OCI-LY1 (cell line): ENCODE results near the gene SSBP3.
"Not testable (repeated sequence)": the region's sequence is repeated elsewhere in the genome, so short reads cannot be mapped to it uniquely, and the experiment has no call there.

ENCODE experiments used
- H2AFZ ChIP-seq: fragments of 200-600 bp; sonication (generic), shearing (Covaris generic); 2 replicates; pipeline ENCODE4 v1.6.0; 2014; ENCODE audit warnings: antibody characterized with exemption, mild to moderate bottlenecking, low read length
- H3F3A ChIP-seq: fragments of 200-600 bp; sonication (generic), shearing (Covaris generic); 2 replicates; pipeline ENCODE4 v1.6.0; 2014; ENCODE audit warnings: mild to moderate bottlenecking, antibody characterized with exemption, low read length, moderate library complexity; ENCODE audit not compliant: insufficient read depth
- H3K27ac ChIP-seq: fragments of 200-600 bp; sonication (generic); 2 replicates; pipeline ENCODE4 v1.5.1; 2014; ENCODE audit warnings: low read length, mixed run types, mild to moderate bottlenecking, low read depth; ENCODE audit not compliant: poor library complexity, severe bottlenecking
- H3K27me3 ChIP-seq: fragments of 200-600 bp; sonication (generic); 2 replicates; pipeline ENCODE4 v1.6.0; 2014; ENCODE audit warnings: antibody characterized with exemption, mild to moderate bottlenecking, low read length, moderate library complexity; ENCODE audit not compliant: insufficient read depth
- H3K36me3 ChIP-seq: fragments of 200-600 bp; sonication (generic); 2 replicates; pipeline ENCODE4 v1.6.1; 2014; ENCODE audit warnings: mild to moderate bottlenecking, antibody characterized with exemption, low read length, moderate library complexity, mixed read lengths; ENCODE audit not compliant: insufficient read depth
- H3K4me1 ChIP-seq: fragments of 200-600 bp; sonication (generic); 2 replicates; pipeline ENCODE4 v1.5.1; 2014; ENCODE audit warnings: mild to moderate bottlenecking, low read length, moderate library complexity; ENCODE audit not compliant: insufficient read depth, severe bottlenecking
- H3K4me2 ChIP-seq: fragments of 200-600 bp; sonication (generic), shearing (Covaris generic); 2 replicates; pipeline ENCODE4 v1.6.1; 2014; ENCODE audit warnings: low read length
- H3K4me3 ChIP-seq: fragments of 200-600 bp; sonication (generic); 2 replicates; pipeline ENCODE4 v1.5.1; 2014; ENCODE audit warnings: low read length, low read depth, mild to moderate bottlenecking, mixed read lengths; ENCODE audit not compliant: poor library complexity, severe bottlenecking
- H3K79me2 ChIP-seq: fragments of 200-600 bp; shearing (Covaris generic); 2 replicates; pipeline ENCODE4 v1.6.1; 2016; ENCODE audit warnings: mixed run types, low read length, mixed read lengths; ENCODE audit not compliant: insufficient read depth
- H3K9ac ChIP-seq: fragments of 200-600 bp; sonication (generic), shearing (Covaris generic); 2 replicates; pipeline ENCODE4 v1.6.1; 2014; ENCODE audit warnings: mild to moderate bottlenecking, low read length, mixed read lengths
- H3K9me2 ChIP-seq: fragments of 200-600 bp; sonication (generic), shearing (Covaris generic); 2 replicates; pipeline ENCODE4 v1.6.1; 2014; ENCODE audit warnings: low read depth, mild to moderate bottlenecking, low read length, mixed read lengths
- H3K9me3 ChIP-seq: fragments of 200-600 bp; shearing (Covaris generic); 2 replicates; pipeline ENCODE4 v1.6.1; 2014; ENCODE audit warnings: low read length, mixed read lengths
- H4K20me1 ChIP-seq: fragments of 200-600 bp; sonication (generic), shearing (Covaris generic); 2 replicates; pipeline ENCODE4 v1.6.0; 2016; ENCODE audit warnings: mild to moderate bottlenecking, low read length; ENCODE audit not compliant: insufficient read depth
- CTCF ChIP-seq: fragments of 200-600 bp; sonication (generic), shearing (Covaris generic); IDR thresholded peaks from 2 replicates; pipeline ENCODE4 v1.5.1; 2017; ENCODE audit warnings: mild to moderate bottlenecking, antibody characterized with exemption, low read length, moderate library complexity, mixed read lengths
- EZH2 ChIP-seq: fragments of 200-600 bp; sonication (generic), shearing (Covaris generic); IDR thresholded peaks from 2 replicates; pipeline ENCODE4 v1.8.0; 2017; ENCODE audit warnings: borderline replicate concordance, mixed run types, mild to moderate bottlenecking, antibody characterized with exemption, low read length, moderate library complexity, mixed read lengths

The SSBP3 gene

DNA sequence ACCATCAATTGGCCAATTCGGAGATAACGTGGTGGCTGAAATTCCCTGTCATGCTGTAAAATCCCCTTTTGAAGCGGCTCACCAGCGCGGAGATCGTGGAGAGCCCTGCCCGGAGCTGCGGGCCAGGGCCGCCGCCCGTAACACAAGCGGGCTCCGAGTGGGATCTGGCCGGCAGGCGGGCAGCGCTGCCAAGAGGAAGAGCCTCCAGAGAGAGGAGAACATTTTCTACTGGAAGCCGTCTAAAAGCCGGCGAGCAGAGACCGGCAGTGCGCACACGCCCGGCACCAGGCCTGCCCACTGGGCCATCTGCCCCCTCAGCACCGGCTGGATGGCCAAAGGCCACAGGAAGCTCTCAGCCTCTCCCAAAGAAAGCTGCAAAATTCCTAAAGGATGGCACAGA lies 15.5 kb downstream of the SSBP3 start:
- H3K27me3 ChIP-seq = no peaks in the 10 kb centered on the region
- H3K9me2 ChIP-seq = no peaks in the 10 kb centered on the region
- H3F3A ChIP-seq = no peaks in the 10 kb centered on the region; the same call in 1 of the 2 replicates
- no peak overlapping the region for H3K4me2 ChIP-seq
- H3K4me1 ChIP-seq = no peaks in the 10 kb centered on the region
- H3K36me3 ChIP-seq = peaks cover 13% of the 10 kb centered on the region; the same call in 1 of the 2 replicates
- no peak overlapping the region for H2AFZ ChIP-seq
- H4K20me1 ChIP-seq = no peaks in the 10 kb centered on the region
- no peaks in the 10 kb centered on the region for H3K9me3 ChIP-seq
- H3K4me3 ChIP-seq = no peak overlapping the region
- TF ChIP-seq CTCF = no peak
- no peak overlapping the region for H3K9ac ChIP-seq
- H3K27ac ChIP-seq = no peak overlapping the region
- no peaks in the 10 kb centered on the region for H3K79me2 ChIP-seq

GRCh38 chr1:54389608-54390007 lies 16.6 kb downstream of the SSBP3 start:
- H3K79me2 ChIP-seq, H3K9ac ChIP-seq, H3K36me3 ChIP-seq, H3K9me3 ChIP-seq, H3K27ac ChIP-seq, H3K4me3 ChIP-seq, H4K20me1 ChIP-seq, H3K9me2 ChIP-seq, H3K27me3 ChIP-seq, H2AFZ ChIP-seq, H3F3A ChIP-seq, H3K4me2 ChIP-seq, H3K4me1 ChIP-seq: not testable (repeated sequence)

DNA sequence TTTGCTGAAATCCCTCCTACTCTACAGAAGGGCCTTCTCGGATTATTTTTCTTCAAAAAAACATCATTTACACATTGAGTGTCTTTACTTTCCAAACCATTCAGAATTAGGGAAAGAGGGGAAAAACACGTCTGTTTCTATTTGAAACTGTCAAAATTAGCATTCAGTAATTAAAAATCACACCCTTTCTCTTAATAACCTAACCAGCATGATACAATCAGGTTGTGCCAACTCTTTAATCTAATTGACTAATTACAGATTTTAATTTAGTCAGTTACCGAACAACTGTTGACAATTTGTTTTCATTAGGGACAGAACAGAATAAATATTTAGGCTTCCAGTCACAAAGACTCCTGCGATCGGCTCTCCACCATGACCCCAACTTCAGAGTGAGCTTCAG lies 18.8 kb downstream of the SSBP3 start:
- Histone ChIP-seq H3K4me3 (no peak overlapping the region), H3K4me1 (no peaks in the 10 kb centered on the region), H3K36me3 (peaks cover 2% of the 10 kb centered on the region; the same call in 1 of the 2 replicates), H3F3A (no peaks in the 10 kb centered on the region; the same call in 1 of the 2 replicates), H3K9ac (no peak overlapping the region), H3K79me2 (no peaks in the 10 kb centered on the region), H3K9me2 (no peaks in the 10 kb centered on the region), H3K9me3 (no peaks in the 10 kb centered on the region), H2AFZ (no peak overlapping the region), H3K27me3 (no peaks in the 10 kb centered on the region), H3K4me2 (no peak overlapping the region), H4K20me1 (no peaks in the 10 kb centered on the region), H3K27ac (no peak overlapping the region)
- TF ChIP-seq CTCF (no peak), EZH2 (no peak)

DNA sequence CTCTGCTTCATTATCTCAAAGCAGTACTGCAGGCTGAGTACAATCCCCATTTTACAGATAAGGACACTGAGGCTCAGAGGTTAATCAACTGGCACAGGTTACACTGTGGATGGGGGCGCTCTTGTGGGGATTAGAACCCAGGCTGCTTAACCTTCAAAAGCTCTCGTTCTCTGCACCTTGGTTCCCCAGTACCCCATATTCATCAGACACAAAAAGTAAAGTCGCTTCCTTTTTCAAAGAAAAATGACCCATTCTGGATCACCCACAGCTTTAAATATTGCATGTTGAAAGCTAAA lies 20.5 kb downstream of the SSBP3 start:
- Histone ChIP-seq H3K4me2 (no peak overlapping the region), H3K9me2 (no peaks in the 10 kb centered on the region), H3F3A (no peaks in the 10 kb centered on the region; the same call in 1 of the 2 replicates), H3K27me3 (no peaks in the 10 kb centered on the region), H2AFZ (no peak overlapping the region), H3K4me1 (no peaks in the 10 kb centered on the region), H3K9me3 (no peaks in the 10 kb centered on the region), H3K79me2 (no peaks in the 10 kb centered on the region), H3K36me3 (no peaks in the 10 kb centered on the region; the same call in 1 of the 2 replicates), H4K20me1 (no peaks in the 10 kb centered on the region), H3K4me3 (no peak overlapping the region), H3K27ac (no peak overlapping the region), H3K9ac (no peak overlapping the region)
- TF ChIP-seq CTCF (no peak), EZH2 (no peak)
